ENCODE measurements around the gene KIF5C.

The KIF5C gene

DNA sequence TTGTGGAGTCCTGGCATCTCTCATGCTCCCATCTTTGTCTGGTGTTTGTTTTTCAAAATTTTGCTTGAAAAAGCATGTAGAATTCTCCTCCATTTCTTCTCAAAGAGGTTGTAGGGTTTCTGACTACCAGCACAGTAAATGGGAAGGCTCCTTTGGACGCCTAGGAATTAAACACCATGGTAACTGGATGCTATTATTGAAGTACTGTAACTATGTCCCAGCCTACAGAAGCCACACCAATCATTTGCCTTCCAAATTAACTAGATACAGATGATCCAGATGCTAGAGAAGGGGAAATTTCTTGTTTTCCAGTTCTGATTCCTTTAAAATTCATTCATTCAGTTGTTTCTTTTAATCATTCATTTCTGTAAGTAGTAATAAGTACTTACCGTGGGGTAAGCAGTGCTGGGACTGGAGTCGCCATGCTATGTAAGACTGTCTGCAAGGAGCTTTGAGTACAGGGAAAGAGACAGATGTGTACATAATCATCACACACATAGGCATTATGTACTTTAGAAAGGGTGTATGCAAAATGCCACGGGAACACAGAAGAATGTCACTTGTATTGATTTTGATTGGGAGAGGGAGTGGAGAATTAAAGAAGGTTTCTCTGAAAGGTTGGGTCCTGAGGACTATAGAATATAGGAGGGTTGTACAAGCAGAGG lies 49.6 kb downstream of the KIF5C start:
- DNase-seq (ENCODE audit: low read depth), result no peak

GRCh38 chr2:148926291-148926961 lies 51.4 kb downstream of the KIF5C start:
- no peak for DNase-seq (ENCODE audit: low read depth)

GRCh38 chr2:148926981-148927401 lies 52.0 kb downstream of the KIF5C start:
- DNase-seq (ENCODE audit: low read depth), result no peak

DNA sequence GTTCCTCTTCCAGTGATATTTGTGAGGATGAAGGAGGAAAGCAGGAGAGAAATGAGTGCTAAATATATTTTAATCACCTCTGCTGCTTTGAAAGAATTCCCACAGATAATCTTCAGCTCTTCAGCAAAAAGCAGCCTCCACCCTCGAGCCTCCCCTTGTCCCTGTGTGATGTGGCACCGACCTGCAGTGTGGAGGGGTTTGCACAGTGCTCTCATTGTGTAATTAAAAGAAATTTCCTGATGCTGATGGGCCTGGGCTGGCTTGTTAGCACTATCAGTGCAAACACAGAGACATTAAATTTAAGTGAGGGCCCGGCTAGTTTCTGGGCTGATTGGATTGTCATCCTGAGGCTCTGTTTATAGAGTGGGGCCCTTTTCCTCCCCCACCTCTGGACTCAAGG lies 53.4 kb downstream of the KIF5C start:
- DNase-seq (ENCODE audit: low read depth), result no peak

GRCh38 chr2:148930046-148930775 lies 55.2 kb downstream of the KIF5C start:
- DNase-seq (ENCODE audit: low read depth), result peak; percentile 55

DNA sequence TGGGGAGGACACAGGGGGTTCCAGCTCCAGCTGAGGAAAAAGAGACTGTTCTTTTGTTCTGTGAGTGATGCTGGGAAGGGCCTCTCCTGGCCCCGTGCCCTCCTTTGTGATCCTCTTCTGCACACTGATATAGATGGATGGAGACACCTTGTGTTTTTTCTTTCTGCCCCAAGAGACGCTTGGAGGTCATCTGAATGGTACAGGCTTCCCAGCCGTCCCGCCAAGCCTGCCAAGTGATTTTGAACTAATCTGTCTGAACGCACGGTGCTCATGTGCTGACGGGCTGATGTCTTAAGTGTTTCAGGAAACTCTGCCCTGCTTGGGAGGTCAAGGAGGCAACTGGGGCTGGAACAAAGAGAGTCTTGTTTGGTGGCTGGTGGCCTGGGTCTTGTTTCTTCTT lies 57.5 kb downstream of the KIF5C start:
- DNase-seq (ENCODE audit: low read depth), result no peak

- no peak for DNase-seq (ENCODE audit: low read depth)
These were observed 58.4 kb downstream of the KIF5C start for GRCh38 chr2:148933456-148933855.

GRCh38 chr2:148935791-148936190 lies 60.8 kb downstream of the KIF5C start:
- no peak for DNase-seq (ENCODE audit: low read depth)

DNA sequence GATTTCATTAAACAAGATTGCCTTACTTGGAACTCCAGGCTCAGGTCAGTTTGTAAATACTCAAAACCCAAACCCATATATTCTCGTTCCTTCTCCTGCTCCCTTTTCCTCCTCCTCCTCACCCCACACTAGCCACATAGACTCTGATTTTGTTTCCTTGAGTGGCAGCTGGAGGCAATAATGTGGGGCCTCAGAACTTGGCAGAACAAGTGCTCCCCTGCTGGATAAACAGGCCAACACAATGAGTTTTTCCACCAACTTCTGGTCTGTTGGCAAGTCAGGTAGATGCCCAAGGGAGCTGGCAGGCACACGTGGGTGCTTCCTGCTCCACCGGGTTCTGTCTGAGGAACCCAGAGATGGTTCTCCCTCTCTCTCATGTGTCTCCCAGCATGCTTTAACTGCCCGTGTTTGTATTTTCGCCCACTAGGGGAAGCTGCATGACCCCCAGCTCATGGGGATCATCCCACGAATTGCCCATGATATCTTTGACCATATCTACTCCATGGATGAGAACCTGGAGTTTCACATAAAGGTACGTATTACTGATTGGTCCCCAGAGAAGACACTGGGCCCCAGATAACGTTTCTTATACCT lies 61.9 kb downstream of the KIF5C start:
- DNase-seq (ENCODE audit: low read depth), result no peak

GRCh38 chr2:148939271-148939670 lies 64.2 kb downstream of the KIF5C start:
- DNase-seq (ENCODE audit: low read depth), result no peak

DNA sequence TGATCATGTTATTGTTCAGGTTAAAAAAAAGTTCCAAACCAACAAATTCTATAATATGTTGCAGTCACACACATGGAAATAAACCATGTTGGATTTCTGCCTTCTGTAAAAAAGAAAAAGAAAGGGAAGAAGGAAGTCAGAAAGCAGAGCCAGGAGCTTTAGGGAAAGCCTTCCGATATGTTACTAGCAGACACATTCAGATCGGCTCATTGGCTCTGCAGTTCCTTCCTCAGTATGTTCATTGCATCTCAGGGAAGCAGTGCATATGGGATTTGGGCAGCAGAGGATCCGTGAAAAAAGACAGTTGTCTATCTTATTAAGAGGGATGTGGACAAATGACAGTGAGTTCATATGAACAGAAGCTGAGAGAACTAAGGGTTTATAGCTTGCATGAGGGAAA lies 68.1 kb downstream of the KIF5C start:
- DNase-seq (ENCODE audit: low read depth), result no peak

DNA sequence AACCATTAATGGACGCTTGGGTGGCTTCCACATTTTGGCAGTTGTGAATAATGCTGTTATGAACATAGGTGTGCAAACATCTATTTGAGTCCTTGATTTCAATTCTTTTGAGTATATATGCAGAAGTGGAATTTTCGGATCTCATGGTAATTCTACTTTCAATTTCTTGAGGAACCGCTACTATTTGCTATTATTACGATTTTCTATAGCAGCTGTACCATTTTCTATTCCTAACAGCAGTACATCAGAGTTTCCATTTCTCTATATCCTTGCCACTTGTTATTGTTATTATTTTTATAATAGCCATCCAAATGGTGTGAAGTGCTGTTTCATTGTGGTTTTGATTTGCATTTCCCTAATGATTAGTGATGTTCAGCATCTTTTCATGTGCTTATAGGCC lies 69.5 kb downstream of the KIF5C start:
- DNase-seq (ENCODE audit: low read depth), result no peak

DNA sequence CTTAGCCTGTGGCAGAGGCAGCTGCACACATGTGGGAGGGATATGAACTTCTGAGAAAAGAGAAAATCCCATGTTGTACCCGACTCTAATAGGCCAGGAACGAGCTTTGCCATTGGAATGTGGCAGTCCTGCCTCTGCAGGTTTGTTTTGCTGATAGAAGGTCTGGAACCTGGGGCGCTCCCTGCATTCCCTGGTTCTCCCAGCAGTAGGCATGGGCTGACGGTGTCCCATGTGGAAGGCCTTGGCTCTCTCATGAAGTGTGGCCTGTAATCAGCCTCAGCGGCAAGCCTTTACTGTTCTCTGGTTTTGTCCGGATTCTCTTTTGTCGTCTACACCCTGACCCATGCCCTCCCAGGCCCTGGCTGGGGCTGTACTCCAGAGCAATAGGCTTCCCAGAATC lies 72.3 kb downstream of the KIF5C start:
- no peak for DNase-seq (ENCODE audit: low read depth)

DNA sequence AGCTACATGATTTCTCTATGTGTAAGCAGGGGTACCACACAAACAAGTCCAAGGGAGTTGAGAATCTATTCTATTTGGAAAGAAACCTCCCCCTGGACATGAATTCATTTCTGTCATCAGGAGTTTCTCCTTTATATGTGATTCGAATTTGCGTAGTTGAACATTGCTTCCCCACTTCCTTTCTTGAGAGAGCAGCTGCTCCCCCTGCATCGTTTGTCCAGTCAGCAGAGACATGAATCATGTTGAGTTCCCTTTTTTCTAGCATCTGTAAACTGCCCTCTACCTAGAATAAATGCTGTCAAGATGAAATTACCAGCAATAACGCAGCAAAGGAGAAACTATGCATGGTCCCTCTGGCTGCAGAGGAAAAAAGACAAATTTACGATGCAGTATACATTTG lies 73.8 kb downstream of the KIF5C start:
- DNase-seq (ENCODE audit: low read depth), result no peak

GRCh38 chr2:148949348-148949747 lies 74.3 kb downstream of the KIF5C start:
- DNase-seq (ENCODE audit: low read depth), result no peak

DNA sequence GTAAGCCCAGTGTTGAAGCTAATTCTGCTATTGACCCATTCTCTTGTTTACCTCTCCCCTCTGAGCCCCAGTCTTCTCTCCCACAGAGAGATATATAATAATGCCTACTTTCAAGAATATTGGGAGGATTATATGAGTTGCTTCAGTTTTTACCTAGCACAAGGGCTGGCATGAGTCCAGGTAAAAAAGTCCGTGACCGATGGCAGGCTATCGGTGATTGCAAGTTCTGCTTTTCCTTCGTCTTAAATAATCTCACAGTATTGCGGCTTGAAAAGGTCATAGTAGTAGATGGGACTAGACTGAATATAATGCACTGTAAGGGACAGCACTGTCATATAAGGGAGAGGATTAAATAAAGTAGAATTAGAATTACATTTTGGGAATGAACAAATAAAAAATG lies 77.6 kb downstream of the KIF5C start:
- DNase-seq (ENCODE audit: low read depth), result no peak

DNA sequence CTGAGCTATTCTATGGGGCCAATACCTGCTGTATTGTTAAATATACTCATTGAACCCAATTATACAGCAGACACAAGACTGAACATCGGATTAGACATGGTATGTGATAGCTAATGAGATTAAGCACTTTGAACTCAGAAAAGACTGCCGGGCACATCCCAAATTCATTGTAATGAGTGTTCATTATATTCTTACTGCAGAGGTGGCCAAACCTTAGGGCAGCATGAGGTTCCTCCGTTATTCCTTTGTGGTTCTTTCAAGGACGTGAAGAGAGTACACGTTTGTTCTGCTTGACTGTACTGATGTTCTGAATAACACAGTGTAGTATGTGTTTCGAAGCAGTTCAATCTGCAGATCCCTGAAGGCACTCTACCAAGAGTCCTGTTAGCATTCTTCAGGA lies 78.4 kb downstream of the KIF5C start:
- no peak for DNase-seq (ENCODE audit: low read depth)

DNA sequence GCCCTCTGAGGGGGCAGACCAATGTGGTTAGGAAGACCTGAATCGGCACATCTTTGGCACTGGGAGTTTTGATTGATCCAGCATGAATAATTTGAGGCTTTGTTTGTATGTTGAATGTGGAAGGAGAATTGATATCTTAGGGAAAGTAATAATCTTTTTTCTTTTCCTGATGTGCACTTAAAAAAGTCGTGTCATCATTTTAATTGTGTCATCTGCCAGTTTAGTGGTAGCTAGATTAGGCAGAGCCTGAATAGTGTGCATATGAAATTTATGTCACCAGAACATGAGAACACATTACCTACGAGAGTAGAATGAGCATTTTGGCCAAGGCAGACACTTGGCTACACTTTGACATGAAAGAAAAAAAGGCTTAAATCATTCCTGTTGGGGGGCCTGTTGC lies 79.5 kb downstream of the KIF5C start:
- DNase-seq (ENCODE audit: low read depth), result no peak

GRCh38 chr2:148955798-148956197 lies 80.8 kb downstream of the KIF5C start:
- DNase-seq (ENCODE audit: low read depth), result no peak

GRCh38 chr2:148957023-148957422 lies 82.0 kb downstream of the KIF5C start:
- no peak for DNase-seq (ENCODE audit: low read depth)

DNA sequence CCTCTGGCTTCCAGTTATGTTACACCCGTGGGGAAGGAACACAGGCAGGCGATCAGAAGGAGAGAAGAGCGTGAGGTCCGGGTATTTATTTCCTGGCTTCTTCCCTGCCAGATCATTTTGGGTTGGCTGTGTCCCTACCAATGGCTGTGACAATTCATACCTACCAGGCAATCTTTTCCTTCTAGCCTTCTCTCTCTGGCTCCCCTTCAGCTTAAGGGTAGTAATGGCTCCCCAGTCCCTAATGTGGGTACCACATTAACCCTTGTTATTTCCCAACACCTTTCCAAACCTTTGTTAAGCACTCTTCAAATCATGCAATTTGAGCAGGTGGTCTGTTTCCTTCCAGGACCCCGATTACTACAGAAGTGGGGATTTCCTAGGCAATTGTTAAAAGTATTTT lies 84.7 kb downstream of the KIF5C start:
- no peak for DNase-seq (ENCODE audit: low read depth)

DNA sequence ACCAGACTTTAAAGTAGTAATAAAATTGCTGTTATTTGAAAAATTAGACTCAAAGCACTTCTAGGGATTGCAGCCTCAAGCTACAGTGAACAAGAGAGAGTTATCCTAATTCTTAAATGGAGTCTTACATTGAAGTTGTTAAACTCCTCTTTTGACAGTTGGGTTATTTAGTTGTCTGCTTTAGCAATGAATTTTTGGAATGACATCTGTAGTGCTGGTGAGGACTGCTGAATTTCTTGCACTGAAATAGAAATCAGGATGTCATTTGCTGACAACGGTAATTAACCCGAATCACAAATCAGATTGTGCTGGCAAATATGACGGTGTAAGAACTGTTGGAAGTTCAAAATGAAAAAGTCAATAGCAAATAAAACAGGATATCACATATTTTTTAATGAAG lies 85.5 kb downstream of the KIF5C start:
- DNase-seq (ENCODE audit: low read depth), result no peak

DNA sequence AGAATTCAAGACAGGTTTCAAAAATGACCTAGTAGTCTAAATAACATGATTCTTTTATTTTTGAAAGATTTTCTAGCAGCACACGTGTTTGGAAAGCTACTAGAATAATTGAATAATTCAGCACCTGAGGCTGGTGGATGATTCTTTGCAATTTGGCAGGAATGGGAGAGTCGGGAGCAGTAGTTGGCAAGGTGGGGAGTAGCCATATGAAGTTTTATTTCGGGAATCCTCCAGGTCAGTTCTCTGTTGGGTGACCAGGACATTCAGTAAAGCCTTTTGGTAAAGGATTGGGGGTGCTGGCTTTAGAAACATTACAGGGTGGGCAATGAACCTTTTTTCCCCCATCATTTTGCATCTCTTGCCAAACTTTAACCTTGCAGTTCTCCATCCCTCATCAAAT lies 88.4 kb downstream of the KIF5C start:
- no peak for DNase-seq (ENCODE audit: low read depth)

Measured in fibroblast of the conjunctiva (primary cell).